Osteocyte (in vitro differentiated cells): ENCODE results near the gene SH3BP2. TPM values are rescaled to one million over a fixed set of nuclear protein-coding genes. Genes with fewer than 3 reads are reported as not detected.

Experiments
- DNase-seq: peaks from one replicate; pipeline ENCODE4 v3.0.0; 2021; ENCODE audit warnings: mixed read lengths; ENCODE audit not compliant: unreplicated experiment; ENCODE audit errors: extremely low spot score
- H3K27ac Mint-ChIP-seq: one replicate; pipeline ENCODE4 v1.8.0; 2021; ENCODE audit warnings: mild to moderate bottlenecking, mixed read lengths; ENCODE audit not compliant: unreplicated experiment
- H3K27me3 Mint-ChIP-seq: one replicate; pipeline ENCODE4 v1.8.0; 2021; ENCODE audit warnings: mixed read lengths; ENCODE audit not compliant: unreplicated experiment
- H3K36me3 Mint-ChIP-seq: one replicate; pipeline ENCODE4 v1.8.0; 2021; ENCODE audit warnings: mixed read lengths; ENCODE audit not compliant: unreplicated experiment
- H3K4me1 Mint-ChIP-seq: one replicate; pipeline ENCODE4 v1.8.0; 2021; ENCODE audit warnings: mixed read lengths; ENCODE audit not compliant: unreplicated experiment
- H3K4me3 Mint-ChIP-seq: one replicate; pipeline ENCODE4 v1.8.0; 2021; ENCODE audit warnings: mild to moderate bottlenecking, moderate library complexity, mixed read lengths; ENCODE audit not compliant: unreplicated experiment
- H3K9me3 Mint-ChIP-seq: one replicate; pipeline ENCODE4 v1.8.0; 2021; ENCODE audit warnings: mixed read lengths; ENCODE audit not compliant: unreplicated experiment
- total RNA-seq: library from RNA; stranded (reverse); gene quantifications from 2 replicates; pipeline ENCODE4 v1.2.1, GENCODE V29; 2021
- TF ChIP-seq, protein P1 (sequence below): fragments of 200-600 bp; sonication (generic); IDR thresholded peaks from 2 replicates; pipeline ENCODE4 v1.5.0; 2021; ENCODE audit warnings: antibody characterized with exemption, mild to moderate bottlenecking, moderate library complexity

SH3BP2 gene
- total RNA-seq, 1 donor from 2014 or later, result 110 TPM

DNA sequence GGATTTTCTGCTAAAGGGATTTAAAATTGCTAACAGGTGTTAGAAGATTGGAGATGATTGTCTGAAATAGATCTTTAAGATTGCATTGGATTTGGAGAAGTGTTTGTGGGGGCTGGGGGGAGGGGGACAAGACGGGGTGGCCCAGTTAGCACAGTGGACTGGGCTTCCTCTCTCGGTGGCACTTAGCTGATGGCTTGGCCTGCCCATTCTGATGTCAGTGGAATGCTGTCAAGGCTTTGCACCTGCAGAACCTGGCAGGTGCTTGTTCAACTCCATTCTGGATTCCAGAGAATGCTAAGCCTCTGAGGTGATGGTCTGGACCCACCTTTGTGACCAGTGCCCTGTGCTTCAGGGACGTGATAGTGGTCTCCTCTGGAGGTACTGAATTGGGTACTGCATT is 94.5 kb downstream of the SH3BP2 start:
- no peak overlapping the region for H3K27ac Mint-ChIP-seq
- peaks cover 1% of the 10 kb centered on the region for H3K4me1 Mint-ChIP-seq
- H3K4me3 Mint-ChIP-seq, result no peak overlapping the region
- H3K36me3 Mint-ChIP-seq, result peaks cover 34% of the 10 kb centered on the region
- no peaks in the 10 kb centered on the region for H3K27me3 Mint-ChIP-seq
- no peaks in the 10 kb centered on the region for H3K9me3 Mint-ChIP-seq
- DNase-seq, result no peak
- TF ChIP-seq, protein P1, sequence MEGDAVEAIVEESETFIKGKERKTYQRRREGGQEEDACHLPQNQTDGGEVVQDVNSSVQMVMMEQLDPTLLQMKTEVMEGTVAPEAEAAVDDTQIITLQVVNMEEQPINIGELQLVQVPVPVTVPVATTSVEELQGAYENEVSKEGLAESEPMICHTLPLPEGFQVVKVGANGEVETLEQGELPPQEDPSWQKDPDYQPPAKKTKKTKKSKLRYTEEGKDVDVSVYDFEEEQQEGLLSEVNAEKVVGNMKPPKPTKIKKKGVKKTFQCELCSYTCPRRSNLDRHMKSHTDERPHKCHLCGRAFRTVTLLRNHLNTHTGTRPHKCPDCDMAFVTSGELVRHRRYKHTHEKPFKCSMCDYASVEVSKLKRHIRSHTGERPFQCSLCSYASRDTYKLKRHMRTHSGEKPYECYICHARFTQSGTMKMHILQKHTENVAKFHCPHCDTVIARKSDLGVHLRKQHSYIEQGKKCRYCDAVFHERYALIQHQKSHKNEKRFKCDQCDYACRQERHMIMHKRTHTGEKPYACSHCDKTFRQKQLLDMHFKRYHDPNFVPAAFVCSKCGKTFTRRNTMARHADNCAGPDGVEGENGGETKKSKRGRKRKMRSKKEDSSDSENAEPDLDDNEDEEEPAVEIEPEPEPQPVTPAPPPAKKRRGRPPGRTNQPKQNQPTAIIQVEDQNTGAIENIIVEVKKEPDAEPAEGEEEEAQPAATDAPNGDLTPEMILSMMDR, result no peak

- no peak for DNase-seq
- TF ChIP-seq, protein P1, result no peak
- no peaks in the 10 kb centered on the region for H3K27me3 Mint-ChIP-seq
- H3K27ac Mint-ChIP-seq, result peak overlapping the region; percentile 16
- H3K4me1 Mint-ChIP-seq, result no peaks in the 10 kb centered on the region
- no peaks in the 10 kb centered on the region for H3K9me3 Mint-ChIP-seq
- peaks cover 29% of the 10 kb centered on the region for H3K36me3 Mint-ChIP-seq
- H3K4me3 Mint-ChIP-seq, result no peak overlapping the region
Measured at GRCh38 chr4:2888886-2889285, 96.0 kb downstream of the SH3BP2 start.

Other genes starting within 250 kb of the SH3BP2 start
- gene TNIP2, start 36.7 kb upstream of the SH3BP2 start, total RNA-seq, result 32.7 and 34.0 TPM in 2 replicates
- gene ADD1, start 50.8 kb downstream of the SH3BP2 start, total RNA-seq, result 273 and 274 TPM in 2 replicates
- gene NOP14, start 170.3 kb downstream of the SH3BP2 start, total RNA-seq, result 29.3 and 29.6 TPM in 2 replicates
- gene GRK4, start 170.5 kb downstream of the SH3BP2 start, total RNA-seq, result 10.5 and 11.7 TPM in 2 replicates